RPMI7951 (cell line): ENCODE data around the gene CDON. TPM values are rescaled to one million over a fixed set of nuclear protein-coding genes. Genes with fewer than 3 reads are reported as not detected.

Experiments used
- DNase-seq: peaks from one replicate; pipeline ENCODE4 v3.0.0-alpha.2; 2012; ENCODE audit warnings: low read depth
- total RNA-seq: library from RNA; depleted of rRNA; stranded (reverse); fragments of >200 nt; shearing (Covaris generic); gene quantifications from 2 replicates; pipeline ENCODE4 v1.2.3, GENCODE V29; 2014

Gene CDON
- total RNA-seq, 1 experiment from 2014 or later = 14.8 TPM

DNA sequence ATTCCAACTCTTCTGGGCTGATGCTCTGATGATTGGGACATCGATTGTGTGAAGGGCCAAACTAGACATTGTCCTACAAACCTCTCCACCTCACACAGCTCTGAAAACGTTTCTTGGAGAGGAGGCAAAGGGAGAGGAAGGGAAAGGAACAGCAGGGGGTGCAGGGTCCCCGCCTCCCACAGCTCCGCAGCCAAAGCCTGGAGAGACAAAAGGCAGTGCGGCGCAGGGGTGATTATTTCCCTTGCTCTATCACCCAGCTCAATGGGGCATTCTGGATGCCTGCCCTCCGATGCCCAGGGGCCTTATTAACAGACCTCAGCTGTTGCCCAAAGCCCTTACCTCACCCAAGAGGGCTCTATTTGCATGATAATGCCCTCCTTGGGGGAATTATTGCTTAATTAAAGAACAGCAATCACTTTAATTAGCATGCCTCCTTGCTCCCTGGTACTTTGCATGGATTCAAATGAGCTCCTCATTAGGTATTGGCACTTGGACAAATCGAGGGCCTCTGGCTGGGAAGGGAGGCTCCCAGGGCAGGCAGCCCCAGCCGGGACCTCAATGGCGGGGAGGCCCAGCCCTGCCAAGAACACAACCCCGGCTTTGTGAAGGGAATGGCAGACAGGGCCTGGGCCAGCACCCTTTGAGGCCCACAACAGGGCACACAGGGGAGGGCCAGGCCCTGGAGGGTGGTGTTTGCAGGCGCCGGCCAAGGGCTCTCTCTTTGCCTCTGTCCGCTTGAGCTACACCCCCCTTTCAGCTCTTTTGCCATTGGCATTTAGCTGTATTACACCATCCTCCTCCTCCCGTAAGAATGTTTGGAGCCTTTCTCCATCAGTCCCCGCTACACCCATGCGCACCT lies 19.8 kb upstream of the CDON start:
- no peak for DNase-seq

DNA sequence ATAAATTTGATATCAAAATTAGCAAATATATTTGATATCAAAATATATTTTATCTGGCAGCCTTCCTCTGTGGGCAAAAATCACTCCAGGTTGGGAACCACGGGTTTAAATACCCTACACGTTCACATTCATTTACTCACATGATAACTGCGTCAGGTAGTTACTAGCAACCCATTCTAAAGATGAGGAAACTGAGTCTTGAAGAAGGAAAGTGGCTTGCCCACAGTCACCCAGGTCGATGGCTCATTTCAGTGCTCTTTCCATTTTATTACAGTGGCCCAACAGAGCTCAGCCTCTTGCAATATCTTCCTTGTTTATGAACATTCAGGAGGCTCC lies 19.2 kb upstream of the CDON start:
- DNase-seq = no peak

DNA sequence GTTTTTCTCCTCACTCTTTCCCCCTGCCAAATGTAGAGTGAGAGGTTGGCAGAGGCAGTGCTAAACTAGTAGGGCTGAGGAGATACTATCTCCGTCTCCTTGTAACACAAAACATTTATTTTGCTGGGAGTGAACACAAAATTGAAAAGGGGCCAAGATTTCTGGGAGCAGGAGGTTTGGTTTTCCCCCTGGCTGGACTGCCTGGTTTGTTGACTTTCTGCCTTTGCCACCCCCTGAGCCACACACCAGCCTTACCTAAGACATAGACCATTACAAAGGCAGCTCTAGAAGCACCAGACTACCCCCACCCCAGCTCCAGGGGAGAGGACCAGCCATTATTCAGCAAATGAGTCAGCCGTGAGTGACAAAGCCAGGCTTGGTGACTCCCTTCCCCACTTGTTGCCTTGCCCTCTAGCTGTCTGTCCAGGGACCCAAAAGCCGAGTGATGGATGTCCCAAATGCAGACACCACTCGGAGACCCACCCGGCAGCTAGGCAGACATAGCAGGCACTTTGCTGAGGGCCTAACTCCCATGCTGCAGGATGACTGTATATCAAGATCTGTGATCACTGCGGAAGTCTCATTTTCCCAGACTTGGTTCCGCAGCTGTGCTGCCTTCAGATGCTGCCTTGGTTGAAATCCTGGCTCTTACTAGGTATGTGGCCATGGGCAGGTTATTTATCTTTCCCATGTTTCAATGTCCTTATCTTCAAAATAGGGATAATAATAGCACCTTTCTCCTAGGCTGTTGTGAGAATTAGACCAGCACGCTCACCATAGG lies 17.7 kb upstream of the CDON start:
- DNase-seq = peak; percentile 51

DNA sequence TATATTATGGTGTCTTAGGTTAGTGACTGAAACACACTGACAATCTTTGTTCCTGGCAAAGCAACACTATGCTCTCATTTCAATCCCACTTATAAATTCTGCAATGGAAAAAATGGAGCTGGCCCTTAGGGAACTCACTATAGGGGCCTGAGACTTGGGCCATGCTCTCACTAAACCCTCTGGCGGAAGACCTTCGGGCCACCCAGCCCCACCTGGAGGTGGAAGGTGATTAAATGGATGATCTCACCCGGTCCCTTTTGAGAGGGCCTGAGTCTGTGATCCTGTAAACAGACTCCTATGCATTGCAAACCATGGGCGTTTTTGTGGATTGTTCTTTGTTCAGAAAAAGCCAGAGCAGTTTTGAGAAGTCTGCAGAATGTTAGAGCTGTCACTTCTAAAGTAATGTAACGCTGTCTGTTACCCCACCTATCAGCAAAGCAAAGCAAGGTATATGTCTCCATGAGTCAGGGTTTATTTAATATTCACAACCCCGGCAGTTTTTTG lies 17.0 kb upstream of the CDON start:
- no peak for DNase-seq

DNA sequence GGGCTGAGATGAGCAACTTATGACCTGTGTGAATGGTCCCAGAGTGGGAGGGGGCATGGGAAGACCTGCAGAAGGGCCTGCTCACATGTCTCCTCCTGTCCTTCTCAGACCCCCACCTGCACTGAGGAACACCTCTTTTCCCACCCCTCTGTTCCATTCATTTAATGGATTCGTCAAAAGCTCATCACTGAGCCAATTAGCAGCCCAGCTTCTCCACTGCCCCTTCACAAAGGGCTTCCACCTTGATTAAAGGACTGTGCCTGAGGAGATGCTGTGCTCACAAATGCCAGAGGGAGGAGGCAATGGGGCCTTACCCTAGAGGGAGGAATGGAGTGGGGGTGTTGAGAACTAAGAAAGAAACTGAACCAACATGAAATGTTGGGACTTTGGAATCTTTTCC lies 14.0 kb upstream of the CDON start:
- no peak for DNase-seq

DNA sequence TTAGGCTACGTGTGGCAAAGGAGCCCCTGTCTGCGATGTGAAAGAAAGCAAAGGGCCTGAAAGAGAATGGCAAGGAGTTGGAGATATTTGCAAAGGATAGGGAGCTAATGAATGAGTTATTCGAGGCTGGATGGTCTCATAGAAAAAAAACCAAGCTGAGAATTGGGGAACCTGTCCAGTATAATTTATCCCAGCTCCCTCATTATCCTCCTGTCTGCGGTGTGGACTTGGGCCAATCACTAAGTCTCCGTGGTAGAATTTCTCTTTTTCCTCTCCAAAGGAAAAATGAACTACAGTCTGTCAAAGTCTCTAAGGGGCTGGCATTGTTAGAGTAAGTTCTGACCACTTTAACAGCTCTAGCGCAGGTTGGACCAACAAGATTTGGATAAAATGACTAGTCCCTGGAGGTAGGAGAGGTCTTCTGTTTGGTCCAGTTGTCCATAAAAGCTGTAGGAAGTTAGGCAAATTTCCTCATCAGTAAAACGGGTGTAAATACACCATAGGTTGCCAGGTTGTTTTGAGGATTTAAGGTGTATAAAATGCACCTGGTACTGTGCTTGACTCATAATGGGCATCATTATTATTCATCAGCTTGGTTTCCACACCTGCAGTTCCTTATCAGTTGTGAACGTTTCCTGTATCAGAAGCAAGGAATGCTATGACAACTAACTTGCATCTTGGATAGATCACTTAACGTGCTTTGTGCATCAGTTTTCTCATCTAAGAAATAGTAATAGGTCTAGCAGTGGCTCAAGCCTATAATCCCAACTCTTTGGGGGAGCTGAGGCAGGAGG lies 10.3 kb upstream of the CDON start:
- peak; percentile 15 for DNase-seq

DNA sequence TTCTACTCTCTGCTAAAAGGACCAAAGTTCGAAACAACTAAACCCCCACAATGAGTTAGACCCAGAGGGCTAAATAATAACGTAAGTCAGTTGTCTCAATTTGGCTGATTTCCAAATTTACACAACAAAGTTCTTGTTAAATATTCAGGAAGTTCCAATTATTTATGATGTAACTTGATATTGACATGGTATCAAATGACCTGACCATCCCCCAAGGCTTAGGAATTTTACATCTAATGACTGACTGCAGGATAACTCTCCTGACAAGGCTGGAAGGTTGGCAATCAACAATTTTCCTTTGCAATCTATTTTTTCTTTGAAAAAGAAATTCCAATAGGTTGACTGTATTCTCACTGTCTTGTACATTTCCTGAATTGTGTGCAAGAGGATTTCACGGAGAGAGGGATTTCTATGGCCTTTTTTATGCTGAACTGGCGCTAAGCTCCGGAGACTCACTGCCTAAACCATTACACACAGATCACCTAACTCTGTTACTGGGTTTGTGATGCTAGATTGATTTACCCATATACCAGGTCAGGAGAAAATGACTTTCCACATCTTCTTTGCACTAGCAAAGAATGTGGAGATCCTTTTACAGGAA lies 9.6 kb upstream of the CDON start:
- DNase-seq = peak; percentile 38

DNA sequence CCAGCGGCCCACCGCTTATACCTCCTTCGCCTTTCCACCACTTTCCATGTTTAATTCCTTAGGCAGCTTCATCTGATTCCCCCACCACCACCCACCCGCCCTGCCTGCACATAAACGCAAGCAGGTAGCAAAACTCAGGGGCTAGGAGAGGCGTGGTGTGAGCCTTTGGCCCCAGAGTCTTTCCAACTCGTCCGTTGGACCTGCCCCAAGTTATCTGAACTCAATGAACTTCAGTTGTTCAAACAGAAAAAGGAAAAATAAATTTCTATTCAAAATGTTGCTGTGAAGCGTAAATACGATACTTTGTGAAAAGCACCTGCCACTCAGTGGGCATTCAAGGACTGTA lies 814 bp upstream of the CDON start:
- DNase-seq = no peak

DNA sequence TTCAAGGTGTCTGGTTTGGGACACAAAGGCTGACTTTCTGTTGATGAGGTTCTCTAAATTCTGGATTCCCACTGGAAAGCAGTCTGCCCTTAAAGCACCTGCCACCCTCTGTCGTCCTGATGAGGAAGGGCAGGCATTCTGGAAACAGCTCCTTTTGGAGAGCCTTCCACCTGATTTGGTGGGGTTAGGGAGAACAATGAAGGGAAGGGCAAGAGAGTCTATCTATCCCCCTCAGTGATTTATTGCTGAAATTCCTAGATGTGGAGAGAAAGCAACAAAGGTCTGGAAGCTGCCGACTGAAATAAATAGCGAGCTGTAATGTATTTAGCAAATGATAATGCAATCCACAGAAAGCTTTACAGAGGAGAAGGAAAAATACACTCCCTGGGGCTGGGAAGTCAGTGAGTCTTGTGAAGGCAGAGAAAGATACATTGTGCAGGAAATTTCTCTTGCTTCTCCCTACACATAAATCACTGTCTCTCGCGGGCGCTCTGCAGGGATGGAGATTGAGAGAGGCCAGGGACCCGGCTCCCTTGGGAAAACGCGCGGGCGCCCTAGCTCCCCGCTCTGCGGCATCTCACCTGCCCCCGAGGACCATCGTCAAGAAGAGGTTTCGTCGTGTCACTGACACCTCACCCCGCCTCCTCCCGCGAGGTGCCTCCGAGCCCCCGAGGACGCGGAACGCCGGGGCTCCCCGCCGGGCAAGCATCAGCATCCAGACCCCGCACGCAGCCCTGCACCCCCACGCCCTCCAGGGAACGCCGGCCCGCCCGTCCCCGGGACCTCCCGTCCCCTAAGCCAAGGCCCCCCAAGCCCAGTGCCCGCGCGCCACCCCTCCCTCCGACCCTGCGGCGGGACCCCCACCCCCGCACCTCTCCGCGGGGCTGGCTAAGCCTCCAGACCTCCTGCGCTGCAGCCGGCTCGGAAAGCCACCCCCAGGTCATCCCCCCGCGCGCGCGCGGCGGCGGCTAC lies 673 bp downstream of the CDON start:
- peak; percentile 35 for DNase-seq

DNA sequence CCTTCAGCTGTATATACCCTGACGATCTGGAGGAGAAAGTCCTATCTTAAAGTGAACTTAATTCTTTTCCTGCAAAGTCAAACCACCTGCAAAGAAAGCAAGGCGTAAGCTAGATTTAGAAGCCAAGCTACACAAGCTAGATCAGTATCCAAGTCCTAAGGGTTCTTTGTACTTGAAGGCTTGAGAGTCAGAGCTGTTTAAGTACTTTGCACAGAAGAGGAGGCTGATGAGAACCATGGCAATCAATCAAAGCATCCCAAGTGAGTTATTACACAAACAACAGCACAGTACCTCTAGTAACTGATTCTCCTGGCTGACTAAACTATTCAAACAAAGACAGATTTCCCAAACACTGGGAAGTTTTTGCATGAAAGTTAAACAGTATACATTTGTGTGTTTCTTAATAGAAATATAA lies 1.9 kb downstream of the CDON start:
- DNase-seq = no peak

DNA sequence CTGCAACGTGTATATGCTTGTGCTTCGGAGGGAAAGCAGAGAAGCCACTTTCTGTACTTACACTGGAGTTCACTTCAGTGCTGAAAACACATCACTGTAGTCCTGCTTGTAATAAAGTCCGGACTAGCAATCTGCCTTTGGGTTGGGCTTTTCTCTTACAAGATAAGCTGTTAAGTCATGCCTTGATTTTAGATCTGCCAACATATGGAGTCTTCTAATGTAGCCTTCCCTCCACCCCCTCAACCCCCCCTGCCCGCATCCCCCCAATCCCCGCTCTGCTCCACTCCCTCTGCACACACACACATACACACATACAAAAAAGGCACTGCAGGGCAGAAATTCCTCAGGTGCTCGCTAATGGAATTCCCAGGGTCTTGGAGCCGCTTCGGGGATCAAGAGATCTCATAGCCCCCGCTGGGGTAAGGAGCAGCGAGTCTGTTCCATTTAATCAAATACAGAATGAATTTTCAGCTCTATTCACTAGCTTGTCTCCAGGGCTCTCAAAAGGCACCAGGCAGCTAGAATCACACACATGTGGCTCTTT lies 3.4 kb downstream of the CDON start:
- DNase-seq = no peak

DNA sequence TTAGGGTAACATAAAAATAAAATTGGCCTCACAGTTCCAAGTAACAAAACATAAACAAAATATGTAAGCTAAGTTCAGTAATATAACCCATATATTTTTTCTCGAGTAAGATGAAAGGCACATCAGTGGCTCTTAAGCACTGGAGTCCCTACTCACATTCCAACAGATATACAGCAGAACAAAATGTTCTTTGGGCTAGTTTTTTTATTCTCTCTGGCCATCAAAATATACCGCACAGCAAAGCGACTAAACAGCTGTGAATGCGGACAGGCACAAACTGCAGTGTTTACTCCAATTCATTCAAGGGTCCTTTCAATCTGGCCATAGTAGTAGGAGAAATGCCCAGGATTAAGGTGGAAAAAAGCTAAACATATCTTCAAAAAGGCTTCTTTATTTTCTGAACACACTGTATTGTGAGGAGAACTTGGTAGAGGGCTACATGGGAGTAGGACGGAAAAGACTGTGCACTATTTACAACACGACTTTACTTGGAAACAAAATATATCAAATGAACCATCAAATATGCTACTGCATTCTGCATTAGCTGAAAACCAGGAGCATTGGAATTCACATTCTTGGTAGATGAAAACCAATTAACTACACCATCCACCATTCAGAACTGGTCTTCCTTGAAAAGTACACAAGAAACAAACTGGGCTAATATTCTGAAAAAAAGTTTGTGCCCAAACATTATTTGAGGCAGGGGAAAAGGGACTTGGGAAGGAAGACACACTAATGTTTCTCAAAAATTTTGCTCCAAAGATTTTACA lies 4.4 kb downstream of the CDON start:
- no peak for DNase-seq

DNA sequence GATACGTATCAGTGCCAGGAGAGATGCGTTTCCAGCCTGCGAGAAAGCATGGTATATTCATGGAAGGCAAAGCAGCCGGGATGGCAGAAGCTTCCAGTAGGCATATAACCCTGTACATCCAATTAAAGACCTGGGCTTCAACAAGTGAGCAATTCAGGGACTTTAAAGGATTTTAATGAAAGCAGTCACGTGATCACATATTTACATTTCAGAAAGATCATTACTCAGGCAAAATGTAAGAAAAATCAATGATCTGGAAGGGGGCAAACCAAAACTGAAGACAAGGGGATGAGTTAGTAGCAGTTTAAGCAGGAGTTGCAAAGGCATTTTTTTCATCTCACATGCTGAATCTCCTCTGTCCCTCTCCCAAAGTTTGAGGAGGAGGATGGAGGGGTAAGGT lies 7.8 kb downstream of the CDON start:
- no peak for DNase-seq

DNA sequence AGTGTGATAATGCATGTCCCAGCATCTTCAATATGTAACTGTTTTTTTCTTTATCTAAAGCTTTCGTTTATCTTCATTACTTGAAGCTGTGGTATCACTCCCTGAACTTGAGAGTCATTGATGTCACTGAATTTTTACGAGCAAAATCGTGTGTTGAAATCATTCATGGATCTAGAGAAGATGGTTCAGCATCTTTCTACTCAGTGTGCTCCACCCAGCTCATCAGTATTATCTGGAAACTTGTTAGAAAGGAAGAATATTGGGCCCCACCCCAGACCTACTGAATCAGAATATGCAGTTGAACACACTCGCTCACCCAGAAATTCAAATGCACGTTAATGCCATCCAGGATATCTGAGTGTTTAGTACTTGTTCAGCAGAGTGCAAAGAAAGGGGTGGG lies 8.3 kb downstream of the CDON start:
- no peak for DNase-seq

DNA sequence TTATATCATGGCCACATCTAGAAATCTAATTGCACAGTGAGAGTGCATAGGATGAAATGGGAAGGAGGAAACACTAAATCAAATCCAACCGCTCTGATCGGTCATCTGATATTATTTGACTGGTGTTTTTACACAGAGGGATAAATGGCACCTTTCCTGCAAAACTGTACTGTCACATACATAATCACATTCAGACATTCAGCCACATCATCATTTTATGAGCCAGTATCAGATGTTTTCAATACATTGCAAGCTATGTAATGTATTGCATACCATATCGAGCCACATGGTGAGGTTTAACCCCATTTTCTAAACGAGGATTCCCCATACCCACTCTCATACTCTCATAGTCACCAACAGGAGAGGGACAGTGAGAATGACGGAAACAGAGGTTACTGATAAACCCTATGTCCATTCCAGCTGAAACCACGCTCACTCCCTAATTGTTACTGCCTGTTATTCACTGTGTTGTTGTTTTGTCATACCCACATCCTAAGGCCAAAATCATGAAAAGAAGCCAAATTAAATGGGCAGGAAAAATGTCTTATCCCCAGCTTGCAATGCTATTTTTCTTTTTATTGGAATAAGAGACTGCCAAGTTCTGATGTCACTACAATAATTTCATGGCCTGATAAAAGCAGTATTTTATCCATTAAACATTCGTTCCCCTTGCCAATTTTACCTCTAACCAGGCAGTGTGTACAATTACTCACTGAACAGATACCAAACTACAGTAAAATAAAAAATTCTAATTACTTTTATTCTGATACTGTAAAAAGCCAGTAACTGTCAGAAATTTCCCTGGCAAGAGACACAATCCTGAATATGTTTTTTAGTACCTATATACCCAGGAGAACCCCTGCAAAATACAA lies 9.0 kb downstream of the CDON start:
- DNase-seq = no peak

DNA sequence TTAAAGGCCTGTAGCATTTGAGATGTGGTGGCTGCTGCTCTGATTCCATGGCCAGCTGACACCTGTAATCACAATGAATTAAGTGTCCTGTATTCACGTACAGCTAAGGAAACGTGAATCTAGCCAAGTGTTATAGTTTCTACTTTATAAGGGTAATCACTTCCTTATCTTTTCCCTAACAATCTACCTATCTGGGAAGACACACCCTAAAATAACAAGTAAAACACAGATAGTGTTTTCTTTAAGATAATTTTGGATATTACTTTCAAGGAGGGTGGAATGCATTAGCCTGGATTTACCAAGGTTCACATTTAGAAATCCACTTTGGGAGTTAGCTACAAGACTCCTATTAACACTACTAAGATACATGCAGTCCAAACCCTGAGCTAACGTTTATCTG lies 11.5 kb downstream of the CDON start:
- no peak for DNase-seq

DNA sequence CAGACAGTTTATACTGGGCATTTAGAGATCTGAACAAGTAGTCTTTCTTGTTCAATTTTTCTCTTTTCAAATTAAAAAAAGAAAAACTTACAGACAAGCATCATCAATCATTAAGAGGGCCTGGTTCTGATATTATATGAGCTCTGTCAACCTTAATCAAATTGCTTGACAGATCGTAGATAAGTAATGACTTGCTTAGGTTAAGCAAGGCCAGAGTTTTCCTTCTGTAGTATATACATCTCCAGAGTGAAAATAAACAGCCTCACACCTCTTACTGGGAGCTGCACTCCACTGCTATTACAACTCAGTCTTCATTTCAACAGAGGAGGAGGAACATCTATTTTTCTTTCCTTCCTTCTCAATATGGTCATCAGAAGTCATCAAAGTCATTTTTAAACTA lies 13.5 kb downstream of the CDON start:
- no peak for DNase-seq

DNA sequence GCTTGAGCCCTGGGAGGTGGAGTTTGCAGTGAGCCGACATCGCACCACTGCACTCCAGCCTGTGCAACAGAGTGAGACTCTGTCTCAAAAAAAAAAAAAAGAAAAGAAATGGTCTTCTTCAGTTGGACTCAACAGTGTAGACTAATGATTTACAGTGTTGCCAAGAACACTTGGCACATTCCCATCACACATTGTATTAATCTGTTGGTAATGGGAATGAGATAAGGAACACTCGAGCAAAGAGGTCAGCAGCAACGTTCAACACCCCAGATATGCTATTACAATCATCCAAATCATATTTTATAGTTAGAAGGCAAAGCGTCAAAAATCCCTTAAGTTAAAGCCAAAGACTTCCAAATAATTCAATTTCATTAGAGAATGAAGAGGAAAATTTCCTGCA lies 14.5 kb downstream of the CDON start:
- no peak for DNase-seq
